HCT116 (cell line): Measurements from ENCODE around the gene FRMPD1. TPM values are rescaled to one million over a fixed set of nuclear protein-coding genes. Genes with fewer than 3 reads are reported as not detected.

Experiments
- ATAC-seq: fragments of 200-7000 bp; cut with Tn5 transposase; 2 replicates; pipeline ENCODE4 v1.9.1; 2020; ENCODE audit warnings: mild to moderate bottlenecking, moderate library complexity
- BruUV-seq: library from RNA; stranded (reverse); fragments of 400-500 nt; replicated peaks from 2 replicates; lab custom pipeline; 2021; lab: Mats Ljungman, UMichigan
- CTCF ChIA-PET: fragments of 300-600 bp; sonication (Branson Sonifier 250); formaldehyde crosslinking; loops from one replicate; lab custom pipeline; 2021; ENCODE audit warnings: antibody characterized with exemption; lab: Charles Lee
- POLR2A ChIA-PET: fragments of 300-600, 350-600 bp; sonication (Branson Sonifier 250); formaldehyde crosslinking; loops from one replicate; lab custom pipeline; 2021; ENCODE audit warnings: antibody characterized with exemption; lab: Charles Lee
- RAD21 ChIA-PET, 2 experiments: fragments of 300-600 bp; sonication (Branson Sonifier 250); formaldehyde crosslinking; loops; one replicate each; lab custom pipeline; 2023; ENCODE audit warnings: low total read pairs in 2 of 2; ENCODE audit not compliant: uncharacterized antibody in 2 of 2, unreplicated experiment in 2 of 2, low non-redundant PET in 1 of 2; lab: Charles Lee
- DNase-seq: peaks from one replicate; pipeline ENCODE4 v3.0.0-alpha.2; 2010; ENCODE audit warnings: low read depth, low spot score
- H2AFZ ChIP-seq: fragments of 200-600 bp; shearing (Covaris generic), sonication (generic); 2 replicates; pipeline ENCODE4 v1.6.1; 2017; ENCODE audit warnings: low read depth, mixed run types, mixed read lengths, antibody characterized with exemption, low read length; ENCODE audit not compliant: poor library complexity, severe bottlenecking
- H3K27ac ChIP-seq: 2 replicates; pipeline ENCODE4 v1.5.1; 2012; ENCODE audit warnings: low read depth, low read length
- H3K27me3 ChIP-seq: fragments of 200-600 bp; sonication (generic); 2 replicates; pipeline ENCODE4 v1.6.1; 2016; ENCODE audit warnings: mixed run types, low read length, mixed read lengths; ENCODE audit not compliant: insufficient read depth
- H3K36me3 ChIP-seq, 2 experiments: fragments of 200-500 bp in 1 of 2; fragments of 200-600 bp in 1 of 2; sonication (Bioruptor generic) in 1 of 2; sonication (generic) in 1 of 2; 2 replicates each; pipeline versions ENCODE4 v1.5.1 to v1.6.1; 2014 to 2016; ENCODE audit warnings: low read length in 2 of 2, inconsistent platforms in 1 of 2, mixed read lengths in 1 of 2, mixed run types in 1 of 2; ENCODE audit not compliant: insufficient read depth in 2 of 2, control insufficient read depth in 1 of 2
- H3K4me1 ChIP-seq, 2 experiments: fragments of 200-600 bp in 1 of 2; sonication (generic) in 1 of 2; 2 replicates each; pipeline versions ENCODE4 v1.5.1 to v1.6.1; 2012 to 2017; ENCODE audit warnings: low read length in 2 of 2, inconsistent platforms in 1 of 2, mild to moderate bottlenecking in 1 of 2, mixed read lengths in 1 of 2, mixed run types in 1 of 2, moderate library complexity in 1 of 2; ENCODE audit not compliant: insufficient read depth in 2 of 2, control insufficient read depth in 1 of 2
- H3K4me2 ChIP-seq: fragments of 200-600 bp; sonication (generic); 2 replicates; pipeline ENCODE4 v1.6.1; 2017; ENCODE audit warnings: mixed run types, low read length, mixed read lengths
- H3K4me3 ChIP-seq, 2 experiments: fragments of 200-600 bp in 1 of 2; sonication (generic) in 1 of 2; replicated peaks in 1 of 2; 2 replicates each; pipeline ENCODE4 v1.5.1; 2011 to 2016; ENCODE audit warnings: low read length in 2 of 2, control low read depth in 1 of 2, low read depth in 1 of 2, mild to moderate bottlenecking in 1 of 2, mixed read lengths in 1 of 2, mixed run types in 1 of 2
- H3K79me2 ChIP-seq: fragments of 200-600 bp; sonication (generic); 2 replicates; pipeline ENCODE4 v1.6.1; 2017; ENCODE audit warnings: mild to moderate bottlenecking, mixed run types, low read length, moderate library complexity, mixed read lengths; ENCODE audit not compliant: insufficient read depth
- H3K9ac ChIP-seq: fragments of 200-600 bp; sonication (generic); 2 replicates; pipeline ENCODE4 v1.6.1; 2016; ENCODE audit warnings: low read length, mixed read lengths
- H3K9me2 ChIP-seq: fragments of 200-600 bp; sonication (generic), shearing (Covaris generic); 2 replicates; pipeline ENCODE4 v1.6.1; 2017; ENCODE audit warnings: mixed run types, mild to moderate bottlenecking, moderate library complexity; ENCODE audit not compliant: insufficient read depth
- H3K9me3 ChIP-seq, 2 experiments: fragments of 200-500 bp in 1 of 2; fragments of 200-600 bp in 1 of 2; sonication (Bioruptor generic) in 1 of 2; sonication (generic) in 1 of 2; 2 replicates each; pipeline ENCODE4 v1.6.1; 2014 to 2017; ENCODE audit warnings: low read length in 2 of 2, mixed read lengths in 2 of 2, inconsistent platforms in 1 of 2, low read depth in 1 of 2, mild to moderate bottlenecking in 1 of 2, mixed run types in 1 of 2, moderate library complexity in 1 of 2; ENCODE audit not compliant: control insufficient read depth in 1 of 2, insufficient read depth in 1 of 2
- H4K20me1 ChIP-seq: fragments of 200-600 bp; sonication (generic), shearing (Covaris generic); 2 replicates; pipeline ENCODE4 v1.6.1; 2017; ENCODE audit warnings: mixed run types, mild to moderate bottlenecking, moderate library complexity; ENCODE audit not compliant: insufficient read depth
- CEBPB ChIP-seq: IDR thresholded peaks from 2 replicates; pipeline ENCODE4 v1.6.1; 2012; ENCODE audit warnings: low read depth
- EGR1 ChIP-seq: IDR thresholded peaks from 2 replicates; pipeline ENCODE4 v1.6.1; 2012; ENCODE audit warnings: low read depth
- EZH2 ChIP-seq: fragments of 200-600 bp; sonication (generic); IDR thresholded peaks from 2 replicates; pipeline ENCODE4 v1.6.1; 2017; ENCODE audit warnings: antibody characterized with exemption, mixed run types
- EZH2phosphoT487 ChIP-seq: fragments of 200-600 bp; IDR thresholded peaks from 2 replicates; pipeline ENCODE4 v1.6.1; 2018; ENCODE audit warnings: antibody characterized with exemption, borderline replicate concordance
- FOSL1 ChIP-seq: IDR thresholded peaks from 2 replicates; pipeline ENCODE4 v1.6.1; 2012; ENCODE audit warnings: low read depth
- RAD21 ChIP-seq: IDR thresholded peaks from 2 replicates; pipeline ENCODE4 v1.6.1; 2012; ENCODE audit warnings: low read depth, mild to moderate bottlenecking
- SIN3A ChIP-seq: IDR thresholded peaks from 2 replicates; pipeline ENCODE4 v1.6.1; 2012; ENCODE audit warnings: low read depth
- SP1 ChIP-seq: IDR thresholded peaks from 2 replicates; pipeline ENCODE4 v1.6.1; 2012; ENCODE audit warnings: low read depth
- SRF ChIP-seq: IDR thresholded peaks from 2 replicates; pipeline ENCODE4 v1.6.1; 2012; ENCODE audit warnings: low read depth
- TCF7L2 ChIP-seq: IDR thresholded peaks from 2 replicates; pipeline ENCODE4 v1.7.0; 2011; ENCODE audit warnings: borderline replicate concordance, inconsistent platforms; ENCODE audit not compliant: insufficient read depth, insufficient read length; ENCODE audit errors: extremely low read depth
- ZNF274 ChIP-seq: fragments of 200-500 bp; sonication (Bioruptor generic); IDR thresholded peaks from 2 replicates; pipeline ENCODE4 v1.6.1; 2014; ENCODE audit warnings: mild to moderate bottlenecking, low read depth, low read length, inconsistent platforms
- intact Hi-C: fragments of 100-400 bp; cut with micrococcal nuclease; formaldehyde crosslinking; loops from 2 replicates; pipeline ENCODE4 v1.10.0; 2022
- total RNA-seq: library from RNA; stranded (reverse); gene quantifications from one replicate; pipeline ENCODE4 v1.2.1, GENCODE V29; 2021; ENCODE audit not compliant: unreplicated experiment
- TF ChIP-seq, protein P1 (sequence below): IDR thresholded peaks from 2 replicates; pipeline ENCODE4 v1.6.1; 2012; ENCODE audit warnings: low read depth
- TF ChIP-seq, protein P2 (sequence below): IDR thresholded peaks from 2 replicates; pipeline ENCODE4 v1.6.1; 2011; ENCODE audit warnings: mild to moderate bottlenecking, low read length, moderate library complexity; ENCODE audit not compliant: insufficient replicate concordance; ENCODE audit errors: extremely low read depth

Gene FRMPD1
- total RNA-seq, 1 experiment from 2014 or later: 0.52 TPM

DNA sequence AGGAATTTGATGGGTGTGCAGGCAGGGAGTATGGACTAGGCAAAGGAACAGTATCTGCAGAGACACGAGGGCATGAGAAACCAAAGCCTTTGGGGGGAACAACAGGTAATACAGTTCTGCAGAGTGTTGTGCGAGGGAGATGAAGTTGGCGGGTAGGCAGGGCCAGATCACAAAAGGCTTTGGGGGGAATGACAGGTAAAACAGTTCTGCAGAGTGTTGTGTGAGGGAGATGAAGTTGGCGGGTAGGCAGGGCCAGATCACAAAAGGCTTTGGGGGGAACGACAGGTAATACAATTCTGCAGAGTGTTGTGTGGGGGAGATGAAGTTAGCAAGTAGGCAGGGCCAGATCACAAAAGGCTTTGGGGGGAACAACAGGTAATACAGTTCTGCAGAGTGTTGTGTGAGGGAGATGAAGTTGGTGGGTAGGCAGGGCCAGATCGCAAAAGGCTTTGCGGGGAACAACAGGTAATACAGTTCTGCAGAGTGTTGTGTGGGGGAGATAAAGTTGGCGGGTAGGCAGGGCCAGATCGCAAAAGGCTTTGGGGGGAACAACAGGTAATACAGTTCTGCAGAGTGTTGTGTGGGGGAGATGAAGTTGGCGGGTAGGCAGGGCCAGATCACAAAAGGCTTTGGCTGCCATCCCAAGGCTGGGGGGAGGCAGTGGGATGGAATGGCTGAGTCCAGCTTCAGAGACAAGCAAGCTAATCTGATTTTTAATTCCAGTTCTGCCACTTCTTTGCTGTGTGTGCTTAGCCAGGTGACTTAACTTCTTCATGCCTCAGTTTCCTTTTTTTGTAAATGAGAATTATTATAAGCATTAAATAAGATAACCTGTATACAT lies 33.0 kb downstream of the FRMPD1 start:
- Histone ChIP-seq H3K4me2 (no peak overlapping the region), H2AFZ (no peak overlapping the region), H4K20me1 (no peaks in the 10 kb centered on the region), H3K9me3 (no peaks in the 10 kb centered on the region), H3K27ac (no peak overlapping the region), H3K36me3 (no peaks in the 10 kb centered on the region), H3K27me3 (peaks cover 27% of the 10 kb centered on the region; the same call in 1 of the 2 replicates), H3K9ac (no peak overlapping the region), H3K4me3 (no peak overlapping the region), H3K9me2 (no peaks in the 10 kb centered on the region), H3K4me1 (no peaks in the 10 kb centered on the region), H3K79me2 (no peaks in the 10 kb centered on the region)
- CTCF ChIA-PET: no interaction called here
- TF ChIP-seq SRF: no peak
- TF ChIP-seq ZNF274: no peak
- no peak for TF ChIP-seq EGR1
- ATAC-seq (no peak), DNase-seq (no peak)
- intact Hi-C loops: no loop called here
- POLR2A ChIA-PET: no interaction called here
- RAD21 ChIA-PET: no interaction called here
- BruUV-seq: no TSS peak

DNA sequence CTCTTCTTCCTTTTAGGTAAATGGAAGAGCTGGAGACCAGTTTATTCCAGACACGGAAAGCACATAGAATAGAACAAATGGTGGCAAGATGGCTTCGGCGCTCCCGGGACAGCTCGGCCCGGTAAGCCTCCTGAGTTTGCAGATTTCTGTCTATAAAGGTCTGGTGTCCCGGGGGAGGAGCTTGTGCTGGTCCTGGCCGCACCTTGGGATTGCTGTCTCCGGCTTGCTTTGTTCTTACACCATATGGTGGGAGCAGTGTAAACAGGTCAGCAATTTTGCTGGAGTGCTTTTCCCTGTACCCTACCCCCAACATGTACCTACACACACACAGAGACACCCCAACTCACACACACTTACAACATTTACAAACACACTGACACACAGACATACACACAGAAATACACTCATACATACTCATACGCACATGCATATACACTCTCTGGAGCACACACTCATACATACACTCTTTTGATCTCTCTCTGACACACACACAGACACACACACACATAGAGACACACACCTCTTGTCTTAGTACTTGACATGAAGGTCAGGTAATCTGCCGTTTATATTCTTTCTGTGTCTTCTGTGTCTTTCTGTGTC lies 42.0 kb downstream of the FRMPD1 start:
- Histone ChIP-seq H3K4me3 (no peak overlapping the region), H3K4me1 (no peaks in the 10 kb centered on the region), H3K36me3 (no peaks in the 10 kb centered on the region), H3K27me3 (peaks cover 12% of the 10 kb centered on the region), H4K20me1 (no peaks in the 10 kb centered on the region), H3K4me2 (no peak overlapping the region), H3K79me2 (no peaks in the 10 kb centered on the region), H3K9me2 (no peaks in the 10 kb centered on the region), H3K27ac (no peak overlapping the region), H3K9me3 (no peaks in the 10 kb centered on the region), H2AFZ (no peak overlapping the region), H3K9ac (no peak overlapping the region)
- no peak for ATAC-seq
- ChIA-PET POLR2A (no interaction called here), RAD21 (no interaction called here), CTCF (no interaction called here)
- BruUV-seq: no TSS peak
- intact Hi-C loops: no loop called here
- no peak for DNase-seq
- TF ChIP-seq CEBPB (no peak), TCF7L2 (no peak), SIN3A (no peak), ZNF274 (no peak), EZH2 (no peak), FOSL1 (no peak), EZH2phosphoT487 (no peak), RAD21 (no peak), SP1 (no peak)
- TF ChIP-seq, protein P1, sequence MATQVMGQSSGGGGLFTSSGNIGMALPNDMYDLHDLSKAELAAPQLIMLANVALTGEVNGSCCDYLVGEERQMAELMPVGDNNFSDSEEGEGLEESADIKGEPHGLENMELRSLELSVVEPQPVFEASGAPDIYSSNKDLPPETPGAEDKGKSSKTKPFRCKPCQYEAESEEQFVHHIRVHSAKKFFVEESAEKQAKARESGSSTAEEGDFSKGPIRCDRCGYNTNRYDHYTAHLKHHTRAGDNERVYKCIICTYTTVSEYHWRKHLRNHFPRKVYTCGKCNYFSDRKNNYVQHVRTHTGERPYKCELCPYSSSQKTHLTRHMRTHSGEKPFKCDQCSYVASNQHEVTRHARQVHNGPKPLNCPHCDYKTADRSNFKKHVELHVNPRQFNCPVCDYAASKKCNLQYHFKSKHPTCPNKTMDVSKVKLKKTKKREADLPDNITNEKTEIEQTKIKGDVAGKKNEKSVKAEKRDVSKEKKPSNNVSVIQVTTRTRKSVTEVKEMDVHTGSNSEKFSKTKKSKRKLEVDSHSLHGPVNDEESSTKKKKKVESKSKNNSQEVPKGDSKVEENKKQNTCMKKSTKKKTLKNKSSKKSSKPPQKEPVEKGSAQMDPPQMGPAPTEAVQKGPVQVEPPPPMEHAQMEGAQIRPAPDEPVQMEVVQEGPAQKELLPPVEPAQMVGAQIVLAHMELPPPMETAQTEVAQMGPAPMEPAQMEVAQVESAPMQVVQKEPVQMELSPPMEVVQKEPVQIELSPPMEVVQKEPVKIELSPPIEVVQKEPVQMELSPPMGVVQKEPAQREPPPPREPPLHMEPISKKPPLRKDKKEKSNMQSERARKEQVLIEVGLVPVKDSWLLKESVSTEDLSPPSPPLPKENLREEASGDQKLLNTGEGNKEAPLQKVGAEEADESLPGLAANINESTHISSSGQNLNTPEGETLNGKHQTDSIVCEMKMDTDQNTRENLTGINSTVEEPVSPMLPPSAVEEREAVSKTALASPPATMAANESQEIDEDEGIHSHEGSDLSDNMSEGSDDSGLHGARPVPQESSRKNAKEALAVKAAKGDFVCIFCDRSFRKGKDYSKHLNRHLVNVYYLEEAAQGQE: no peak
- TF ChIP-seq, protein P2, sequence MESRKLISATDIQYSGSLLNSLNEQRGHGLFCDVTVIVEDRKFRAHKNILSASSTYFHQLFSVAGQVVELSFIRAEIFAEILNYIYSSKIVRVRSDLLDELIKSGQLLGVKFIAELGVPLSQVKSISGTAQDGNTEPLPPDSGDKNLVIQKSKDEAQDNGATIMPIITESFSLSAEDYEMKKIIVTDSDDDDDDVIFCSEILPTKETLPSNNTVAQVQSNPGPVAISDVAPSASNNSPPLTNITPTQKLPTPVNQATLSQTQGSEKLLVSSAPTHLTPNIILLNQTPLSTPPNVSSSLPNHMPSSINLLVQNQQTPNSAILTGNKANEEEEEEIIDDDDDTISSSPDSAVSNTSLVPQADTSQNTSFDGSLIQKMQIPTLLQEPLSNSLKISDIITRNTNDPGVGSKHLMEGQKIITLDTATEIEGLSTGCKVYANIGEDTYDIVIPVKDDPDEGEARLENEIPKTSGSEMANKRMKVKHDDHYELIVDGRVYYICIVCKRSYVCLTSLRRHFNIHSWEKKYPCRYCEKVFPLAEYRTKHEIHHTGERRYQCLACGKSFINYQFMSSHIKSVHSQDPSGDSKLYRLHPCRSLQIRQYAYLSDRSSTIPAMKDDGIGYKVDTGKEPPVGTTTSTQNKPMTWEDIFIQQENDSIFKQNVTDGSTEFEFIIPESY: no peak
